ENCODE data around the gene NHEJ1. TPM values are rescaled to one million over a fixed set of nuclear protein-coding genes. Genes with fewer than 3 reads are reported as not detected.

Gene NHEJ1
- total RNA-seq, 1 donor from 2014 or later = 10.8 TPM

DNA sequence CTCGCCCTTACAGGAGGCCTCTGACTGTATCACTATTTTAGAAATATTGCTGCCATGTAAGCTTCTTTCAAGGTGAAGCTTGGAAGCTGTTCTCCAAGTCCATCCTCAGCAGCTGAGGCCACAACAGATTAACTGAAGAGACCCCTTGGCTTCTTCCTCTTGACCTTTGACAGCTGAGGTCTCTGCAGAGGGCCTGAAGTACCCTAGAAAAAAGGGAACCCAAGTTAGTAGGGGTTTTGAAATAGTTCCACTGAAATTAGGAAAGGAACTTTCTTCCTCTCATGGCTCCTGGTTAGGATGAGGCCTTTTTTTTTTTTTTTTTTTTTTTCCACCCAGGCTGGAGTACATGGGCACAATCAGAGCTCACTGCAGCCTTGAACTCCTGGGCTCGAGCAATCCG lies 84.4 kb downstream of the NHEJ1 start:
- FAIRE-seq = no peak
- Mint-ChIP-seq H3K27ac (ENCODE audit: unreplicated experiment) (no peak overlapping the region), H3K9me3 (ENCODE audit: unreplicated experiment) (peaks cover 1% of the 10 kb centered on the region), H3K4me3 (ENCODE audit: unreplicated experiment) (no peak overlapping the region), H3K27me3 (ENCODE audit: low read depth, unreplicated experiment) (peaks cover 26% of the 10 kb centered on the region), H3K4me1 (ENCODE audit: low read depth, unreplicated experiment) (peaks cover 11% of the 10 kb centered on the region), H3K36me3 (ENCODE audit: low read depth, unreplicated experiment) (peaks cover 22% of the 10 kb centered on the region)
- Histone ChIP-seq H3K27me3 (ENCODE audit: insufficient read depth, low read length) (no peaks in the 10 kb centered on the region), H3K9ac (ENCODE audit: low read length) (no peak overlapping the region), H3K4me1 (ENCODE audit: insufficient read depth, low read length) (peaks cover 8% of the 10 kb centered on the region), H3K36me3 (ENCODE audit: insufficient read depth, low read length) (peaks cover 3% of the 10 kb centered on the region), H3K27ac (ENCODE audit: low read depth, low read length) (no peak overlapping the region), H2AFZ (ENCODE audit: low read depth, low read length) (no peak overlapping the region), H3K9me3 (ENCODE audit: insufficient read depth, low read depth, low read length) (peaks cover 3% of the 10 kb centered on the region), H3K4me3 (ENCODE audit: insufficient read depth, low read depth, low read length) (no peak overlapping the region), H3K4me2 (ENCODE audit: low read length) (no peak overlapping the region), H4K20me1 (ENCODE audit: insufficient read depth, low read length) (peaks cover 18% of the 10 kb centered on the region), H3K79me2 (ENCODE audit: insufficient read depth, low read length) (no peaks in the 10 kb centered on the region)
- DNase-seq (ENCODE audit: low read depth) = no peak
- TF ChIP-seq, protein P1, sequence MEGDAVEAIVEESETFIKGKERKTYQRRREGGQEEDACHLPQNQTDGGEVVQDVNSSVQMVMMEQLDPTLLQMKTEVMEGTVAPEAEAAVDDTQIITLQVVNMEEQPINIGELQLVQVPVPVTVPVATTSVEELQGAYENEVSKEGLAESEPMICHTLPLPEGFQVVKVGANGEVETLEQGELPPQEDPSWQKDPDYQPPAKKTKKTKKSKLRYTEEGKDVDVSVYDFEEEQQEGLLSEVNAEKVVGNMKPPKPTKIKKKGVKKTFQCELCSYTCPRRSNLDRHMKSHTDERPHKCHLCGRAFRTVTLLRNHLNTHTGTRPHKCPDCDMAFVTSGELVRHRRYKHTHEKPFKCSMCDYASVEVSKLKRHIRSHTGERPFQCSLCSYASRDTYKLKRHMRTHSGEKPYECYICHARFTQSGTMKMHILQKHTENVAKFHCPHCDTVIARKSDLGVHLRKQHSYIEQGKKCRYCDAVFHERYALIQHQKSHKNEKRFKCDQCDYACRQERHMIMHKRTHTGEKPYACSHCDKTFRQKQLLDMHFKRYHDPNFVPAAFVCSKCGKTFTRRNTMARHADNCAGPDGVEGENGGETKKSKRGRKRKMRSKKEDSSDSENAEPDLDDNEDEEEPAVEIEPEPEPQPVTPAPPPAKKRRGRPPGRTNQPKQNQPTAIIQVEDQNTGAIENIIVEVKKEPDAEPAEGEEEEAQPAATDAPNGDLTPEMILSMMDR (IDR thresholded peaks at IDR 0.05; ENCODE audit: insufficient read depth, low read depth, low read length) = no peak
- no peak for TF ChIP-seq EZH2 (IDR thresholded peaks at IDR 0.05; ENCODE audit: insufficient read depth, low read length)

DNA sequence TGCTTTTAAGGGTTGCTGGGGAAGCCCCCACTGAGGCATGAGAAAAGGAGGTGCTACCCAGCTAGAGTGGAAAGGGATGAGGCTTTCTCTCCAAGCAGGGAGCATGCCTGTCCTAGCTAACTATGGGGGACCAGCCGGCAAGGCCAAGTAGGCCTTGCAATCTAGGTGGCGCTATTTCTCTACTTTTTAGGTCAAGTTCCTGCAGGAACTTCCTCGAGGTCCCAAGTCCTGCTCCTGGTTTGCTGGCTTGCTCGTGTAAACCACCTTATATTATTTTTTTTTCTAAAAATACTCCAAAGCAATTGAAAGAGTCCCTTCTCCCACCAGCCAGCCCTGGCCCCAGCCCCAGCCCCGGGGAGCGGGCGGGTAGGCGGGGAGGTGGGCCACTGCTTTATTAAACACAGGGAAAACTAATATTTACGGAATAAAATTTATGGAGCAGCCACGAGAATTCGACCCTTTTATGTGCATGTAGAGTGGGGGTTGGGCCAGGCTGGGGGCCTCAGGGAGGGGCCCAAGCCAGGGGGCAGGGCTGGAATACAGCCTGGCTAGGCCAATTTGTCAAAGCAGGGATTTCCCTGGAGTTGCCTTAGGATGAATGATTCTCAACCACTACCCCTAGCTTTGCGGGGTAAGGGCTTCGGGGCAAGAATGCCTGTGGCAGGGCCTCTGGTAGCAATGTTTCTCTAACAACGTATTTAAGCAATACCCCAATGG lies 87.0 kb downstream of the NHEJ1 start:
- no peak for FAIRE-seq
- TF ChIP-seq, protein P1 (IDR thresholded peaks at IDR 0.05; ENCODE audit: insufficient read depth, low read depth, low read length) = peak; percentile 60
- no peak for TF ChIP-seq EZH2 (IDR thresholded peaks at IDR 0.05; ENCODE audit: insufficient read depth, low read length)
- no peak overlapping the region for H2AFZ ChIP-seq (ENCODE audit: low read depth, low read length)

DNA sequence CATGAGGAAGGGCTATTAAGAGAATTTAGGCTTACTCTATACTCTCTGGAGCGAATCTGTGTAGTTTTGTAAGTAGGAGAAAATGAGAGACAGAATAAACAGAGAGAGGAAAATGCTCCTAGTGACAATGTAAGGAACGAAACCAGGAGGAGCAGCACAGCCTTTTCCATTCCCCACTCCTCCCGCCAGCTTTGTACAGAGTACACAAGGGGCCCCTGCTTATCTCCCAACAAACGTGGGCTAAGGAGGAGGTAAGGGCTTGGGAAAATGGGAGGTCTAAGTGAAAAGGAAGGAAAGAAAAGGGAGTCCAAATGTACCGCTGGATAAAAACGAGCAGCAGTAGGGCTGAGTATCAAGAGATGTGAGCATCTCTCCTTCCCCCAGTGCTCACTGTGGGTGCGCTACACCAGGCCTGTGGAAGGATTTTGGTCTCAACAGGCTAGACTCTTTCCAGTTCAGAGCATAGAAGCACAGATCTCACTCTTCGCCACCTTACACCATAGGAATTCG lies 87.8 kb downstream of the NHEJ1 start:
- Histone ChIP-seq H3K4me2 (ENCODE audit: low read length) (no peak overlapping the region), H2AFZ (ENCODE audit: low read depth, low read length) (no peak overlapping the region), H4K20me1 (ENCODE audit: insufficient read depth, low read length) (no peaks in the 10 kb centered on the region), H3K9me3 (ENCODE audit: insufficient read depth, low read depth, low read length) (peaks cover 3% of the 10 kb centered on the region), H3K79me2 (ENCODE audit: insufficient read depth, low read length) (no peaks in the 10 kb centered on the region), H3K9ac (ENCODE audit: low read length) (no peak overlapping the region), H3K4me1 (ENCODE audit: insufficient read depth, low read length) (no peaks in the 10 kb centered on the region), H3K27me3 (ENCODE audit: insufficient read depth, low read length) (no peaks in the 10 kb centered on the region), H3K36me3 (ENCODE audit: insufficient read depth, low read length) (peaks cover 3% of the 10 kb centered on the region), H3K4me3 (ENCODE audit: insufficient read depth, low read depth, low read length) (no peak overlapping the region), H3K27ac (ENCODE audit: low read depth, low read length) (no peak overlapping the region)
- no peaks in the 10 kb centered on the region for H3K4me1 Mint-ChIP-seq (ENCODE audit: low read depth, unreplicated experiment)
- DNase-seq (ENCODE audit: low read depth) (no peak), FAIRE-seq (no peak)
- H3K9me3 Mint-ChIP-seq (ENCODE audit: unreplicated experiment) = peaks cover 1% of the 10 kb centered on the region
- peaks cover 41% of the 10 kb centered on the region for H3K27me3 Mint-ChIP-seq (ENCODE audit: low read depth, unreplicated experiment)
- TF ChIP-seq, protein P1 (IDR thresholded peaks at IDR 0.05; ENCODE audit: insufficient read depth, low read depth, low read length) = no peak
- no peak for TF ChIP-seq EZH2 (IDR thresholded peaks at IDR 0.05; ENCODE audit: insufficient read depth, low read length)
- H3K4me3 Mint-ChIP-seq (ENCODE audit: unreplicated experiment) = no peak overlapping the region
- no peak overlapping the region for H3K27ac Mint-ChIP-seq (ENCODE audit: unreplicated experiment)
- H3K36me3 Mint-ChIP-seq (ENCODE audit: low read depth, unreplicated experiment) = peaks cover 25% of the 10 kb centered on the region

More for the DNA sequence above, 87.0 kb downstream of the NHEJ1 start:
- no peaks in the 10 kb centered on the region for H3K79me2 ChIP-seq (ENCODE audit: insufficient read depth, low read length)
- DNase-seq (ENCODE audit: low read depth) = peak; percentile 25
- H3K4me2 ChIP-seq (ENCODE audit: low read length) = no peak overlapping the region
- H3K36me3 ChIP-seq (ENCODE audit: insufficient read depth, low read length) = peaks cover 3% of the 10 kb centered on the region
- Mint-ChIP-seq H3K9me3 (ENCODE audit: unreplicated experiment) (peaks cover 1% of the 10 kb centered on the region), H3K36me3 (ENCODE audit: low read depth, unreplicated experiment) (peaks cover 27% of the 10 kb centered on the region), H3K4me1 (ENCODE audit: low read depth, unreplicated experiment) (no peaks in the 10 kb centered on the region), H3K27ac (ENCODE audit: unreplicated experiment) (no peak overlapping the region), H3K4me3 (ENCODE audit: unreplicated experiment) (no peak overlapping the region), H3K27me3 (ENCODE audit: low read depth, unreplicated experiment) (peaks cover 38% of the 10 kb centered on the region)
- no peak overlapping the region for H3K27ac ChIP-seq (ENCODE audit: low read depth, low read length)
- H3K4me1 ChIP-seq (ENCODE audit: insufficient read depth, low read length) = no peaks in the 10 kb centered on the region
- H3K9ac ChIP-seq (ENCODE audit: low read length) = no peak overlapping the region
- no peak overlapping the region for H3K4me3 ChIP-seq (ENCODE audit: insufficient read depth, low read depth, low read length)
- no peaks in the 10 kb centered on the region for H3K27me3 ChIP-seq (ENCODE audit: insufficient read depth, low read length)
- H3K9me3 ChIP-seq (ENCODE audit: insufficient read depth, low read depth, low read length) = peaks cover 3% of the 10 kb centered on the region
- H4K20me1 ChIP-seq (ENCODE audit: insufficient read depth, low read length) = peaks cover under 1% of the 10 kb centered on the region
